Lower leg skin (tissue), 4 donors: ENCODE measurements around the gene DOK7. TPM values are rescaled to one million over a fixed set of nuclear protein-coding genes. Genes with fewer than 3 reads are reported as not detected.

ENCODE experiments used
- DNase-seq, 2 donors: peaks; one replicate each; pipeline ENCODE4 v3.0.0-alpha.2; 2019; ENCODE audit warnings: low spot score in 2 of 2
- H3K4me3 ChIP-seq: fragments of 200-600 bp; sonication (generic); 2 replicates; pipeline ENCODE4 v1.5.1; 2017; ENCODE audit warnings: mild to moderate bottlenecking, low read depth; ENCODE audit not compliant: poor library complexity, severe bottlenecking
- CTCF ChIP-seq, 3 donors: fragments of 450-650 bp; IDR thresholded peaks; one replicate each; pipeline ENCODE4 v1.5.1; 2016; ENCODE audit warnings: antibody characterized with exemption in 3 of 3, mild to moderate bottlenecking in 3 of 3, moderate library complexity in 2 of 3
- POLR2A ChIP-seq, 2 donors: fragments of 450-650 bp; IDR thresholded peaks; one replicate each; pipeline ENCODE4 v1.6.1; 2016 to 2017; ENCODE audit warnings: antibody characterized with exemption in 2 of 2, mild to moderate bottlenecking in 1 of 2, moderate library complexity in 1 of 2
- WGBS, 2 donors: methylation state at CpG; one replicate each; pipeline ENCODE4 v1.1.5; 2018; 5-methylcytosine and 5-hydroxymethylcytosine counted together
- intact Hi-C: fragments of 100-400 bp; cut with DNase I; formaldehyde crosslinking; loops from one replicate; pipeline ENCODE4 v1.15.0; 2023; ENCODE audit warnings: low total_unique reads
- total RNA-seq, 4 donors: library from RNA; depleted of rRNA; stranded (reverse); fragments of >200 nt; gene quantifications; one replicate each; pipeline ENCODE4 v1.1.0, GENCODE V29; 2016

Gene DOK7
- total RNA-seq, 4 donors from 2014 or later: 1.9 to 9.8 (median 5.9) TPM

DNA sequence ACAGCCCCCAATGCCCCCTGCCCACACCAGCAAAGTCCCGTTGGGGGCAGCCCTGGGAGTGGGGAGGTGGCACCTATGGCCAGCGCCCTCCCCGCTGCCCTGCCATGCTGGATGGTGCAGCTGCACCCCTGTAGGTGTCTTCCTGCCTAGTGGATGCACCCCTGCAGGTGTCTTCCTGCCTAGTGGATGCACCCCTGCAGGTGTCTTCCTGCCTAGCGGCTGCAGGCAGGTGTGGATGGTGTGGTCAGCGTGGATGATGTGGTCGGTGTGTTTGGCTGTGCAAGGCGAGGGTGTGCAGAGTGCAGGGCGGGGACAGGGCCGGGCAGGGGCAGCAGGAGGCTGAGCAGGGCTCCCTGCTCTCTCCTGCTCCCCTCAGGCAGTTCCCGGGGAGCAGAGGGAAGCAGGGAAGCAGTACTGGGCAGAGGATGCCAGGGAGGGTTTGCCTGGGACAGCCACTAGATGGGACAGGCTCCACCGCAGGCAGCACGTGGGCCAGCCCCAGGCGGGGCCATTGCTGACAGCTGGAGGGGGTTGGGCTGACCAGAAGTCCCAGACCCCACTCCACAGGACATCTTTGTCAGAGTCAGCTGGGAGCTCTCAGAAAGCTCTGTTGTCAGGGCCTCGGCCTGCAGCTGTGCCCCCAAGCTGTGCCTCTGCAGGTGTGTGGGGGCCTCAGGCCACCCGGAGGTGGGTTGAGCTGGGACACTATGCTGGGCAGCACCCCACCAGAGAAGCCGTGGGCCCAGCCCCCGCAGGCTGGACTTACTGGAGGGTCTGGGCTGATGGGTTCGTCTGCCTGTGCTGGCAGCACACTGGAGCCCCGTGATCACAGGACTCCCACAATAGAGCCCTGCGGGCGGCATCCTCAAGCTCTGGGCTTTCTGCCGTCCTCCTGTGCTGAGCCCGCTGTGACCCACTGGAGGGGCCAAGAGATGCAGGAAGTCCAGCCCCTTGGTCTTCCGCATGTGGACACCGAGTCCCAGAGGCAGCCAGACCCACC lies 23.7 kb downstream of the DOK7 start:
- 59 to 78% methylated on average over 21 to 22 of the region's 25 CpGs for WGBS, 2 donors
- no peak for DNase-seq
- TF ChIP-seq CTCF (IDR thresholded peaks at IDR 0.05): no peak
- TF ChIP-seq POLR2A (IDR thresholded peaks at IDR 0.05): no peak
- intact Hi-C loops: no loop called here
- no peak overlapping the region for H3K4me3 ChIP-seq

DNA sequence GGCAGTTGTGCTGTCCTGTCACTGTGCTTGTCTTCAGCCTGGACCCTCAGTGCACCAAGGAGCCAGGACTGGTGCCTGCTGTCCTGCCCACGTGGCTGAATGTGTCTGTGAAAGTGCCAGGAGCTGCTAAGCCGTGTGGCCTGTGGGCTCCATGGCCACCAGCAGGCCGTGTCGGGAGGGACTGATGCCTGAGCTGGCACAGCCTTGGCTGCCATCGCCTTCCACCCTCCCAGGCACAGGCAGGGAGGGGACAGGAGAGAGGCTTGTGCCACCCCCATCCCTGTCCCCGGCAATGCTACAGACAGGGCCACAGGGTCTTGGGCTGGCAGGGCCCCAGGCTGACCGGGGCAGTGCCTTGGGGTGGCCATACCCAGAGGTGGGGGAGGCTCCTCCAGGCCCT lies 24.8 kb downstream of the DOK7 start:
- TF ChIP-seq POLR2A (IDR thresholded peaks at IDR 0.05) (no peak), CTCF (IDR thresholded peaks at IDR 0.05) (no peak)
- intact Hi-C loops: no loop called here
- DNase-seq: no peak
- no peak overlapping the region for H3K4me3 ChIP-seq
- WGBS, 2 donors: 56 to 77% methylated on average over 5 of the region's 7 CpGs

- no peak overlapping the region for H3K4me3 ChIP-seq
- intact Hi-C loops: no loop called here
- 64 to 66% methylated on average over 11 of the region's 11 CpGs for WGBS, 2 donors
- TF ChIP-seq POLR2A (IDR thresholded peaks at IDR 0.05) (no peak), CTCF (IDR thresholded peaks at IDR 0.05) (no peak)
- no peak for DNase-seq
These were observed 25.7 kb downstream of the DOK7 start for GRCh38 chr4:3488820-3489219.

DNA sequence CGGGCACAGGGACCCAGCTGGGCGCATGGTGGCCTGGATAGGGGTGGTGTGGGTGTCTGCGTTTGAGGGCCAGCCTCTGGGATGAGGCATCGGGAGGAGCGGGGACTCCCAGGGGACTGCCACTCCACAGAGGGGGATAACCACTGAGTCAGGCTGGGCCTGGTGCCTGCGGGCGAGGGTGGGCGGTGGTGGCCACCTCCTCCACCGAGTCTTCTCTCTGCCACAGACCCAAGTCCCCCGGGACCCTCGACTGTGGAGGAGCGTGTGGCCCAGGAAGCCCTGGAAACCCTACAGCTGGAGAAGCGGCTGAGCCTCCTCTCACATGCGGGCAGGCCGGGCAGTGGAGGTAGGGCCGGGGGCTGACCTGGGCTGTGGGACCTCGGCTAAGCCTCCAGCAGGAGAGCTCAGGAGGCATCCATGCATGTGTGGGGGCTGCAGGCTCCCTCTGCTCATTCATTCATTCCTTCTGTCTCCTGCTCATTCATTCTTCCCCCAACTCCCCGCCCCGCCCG lies 26.4 kb downstream of the DOK7 start:
- intact Hi-C loops: no loop called here
- TF ChIP-seq POLR2A (IDR thresholded peaks at IDR 0.05): no peak
- TF ChIP-seq CTCF (IDR thresholded peaks at IDR 0.05): no peak
- 47 to 48% methylated on average over 13 to 20 of the region's 20 CpGs for WGBS, 2 donors
- DNase-seq: no peak
- no peak overlapping the region for H3K4me3 ChIP-seq

GRCh38 chr4:3491681-3492405 lies 28.7 kb downstream of the DOK7 start:
- DNase-seq: no peak
- TF ChIP-seq CTCF (IDR thresholded peaks at IDR 0.05): no peak
- no peak for TF ChIP-seq POLR2A (IDR thresholded peaks at IDR 0.05)
- WGBS, 2 donors: 37 to 45% methylated on average over 11 to 17 of the region's 17 CpGs
- intact Hi-C loops: no loop called here
- H3K4me3 ChIP-seq: no peak overlapping the region
